ENCODE data around the gene MAML3.

The MAML3 gene

DNA sequence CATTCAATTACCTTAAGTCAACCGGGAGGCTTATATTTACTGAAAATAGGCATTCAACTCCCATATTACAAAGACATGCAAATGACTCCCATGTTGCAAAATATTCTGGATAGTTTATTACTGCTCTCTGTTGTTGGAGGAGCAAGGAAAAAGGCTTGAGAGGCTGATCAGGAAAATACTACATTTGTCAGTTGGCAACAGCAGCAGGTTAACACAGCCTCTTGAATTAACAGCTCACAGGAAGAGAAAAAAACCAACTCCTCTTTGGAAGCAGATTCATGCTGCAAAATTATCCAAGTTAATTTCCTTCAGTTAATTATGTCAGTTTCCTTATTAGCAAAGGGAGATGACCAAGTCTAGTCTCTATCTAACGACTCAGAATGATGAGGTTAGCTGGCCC lies 238.9 kb downstream of the MAML3 start:
- DNase-seq = peak; percentile 11

DNA sequence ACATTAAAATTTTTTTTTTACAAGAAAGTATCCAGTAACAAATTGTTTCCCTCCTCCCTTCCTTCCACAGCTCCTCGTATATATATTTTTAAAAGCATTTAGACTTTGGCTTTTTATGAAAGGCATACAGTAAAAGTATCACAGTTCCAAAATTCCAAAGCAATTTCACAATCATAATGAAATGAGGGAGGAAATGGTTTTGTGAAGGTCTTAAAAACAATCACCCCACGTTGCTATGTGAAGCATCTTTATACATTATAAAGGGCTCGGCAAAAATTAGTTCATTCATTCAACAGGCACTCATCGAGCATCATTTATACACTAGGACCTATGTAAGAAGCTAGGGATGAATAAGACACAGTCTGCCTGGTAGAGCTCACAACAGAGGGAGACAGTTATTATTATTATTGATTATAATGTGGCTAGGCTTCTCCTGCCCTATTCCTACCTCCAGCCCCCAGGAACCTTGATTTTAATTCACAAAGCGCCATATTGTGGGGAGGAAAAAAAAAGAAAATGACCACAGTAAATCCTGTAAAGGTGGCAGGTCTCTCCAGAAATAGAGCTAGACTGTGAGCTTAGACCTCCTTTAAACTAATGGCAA lies 239.9 kb downstream of the MAML3 start:
- no peak for DNase-seq

DNA sequence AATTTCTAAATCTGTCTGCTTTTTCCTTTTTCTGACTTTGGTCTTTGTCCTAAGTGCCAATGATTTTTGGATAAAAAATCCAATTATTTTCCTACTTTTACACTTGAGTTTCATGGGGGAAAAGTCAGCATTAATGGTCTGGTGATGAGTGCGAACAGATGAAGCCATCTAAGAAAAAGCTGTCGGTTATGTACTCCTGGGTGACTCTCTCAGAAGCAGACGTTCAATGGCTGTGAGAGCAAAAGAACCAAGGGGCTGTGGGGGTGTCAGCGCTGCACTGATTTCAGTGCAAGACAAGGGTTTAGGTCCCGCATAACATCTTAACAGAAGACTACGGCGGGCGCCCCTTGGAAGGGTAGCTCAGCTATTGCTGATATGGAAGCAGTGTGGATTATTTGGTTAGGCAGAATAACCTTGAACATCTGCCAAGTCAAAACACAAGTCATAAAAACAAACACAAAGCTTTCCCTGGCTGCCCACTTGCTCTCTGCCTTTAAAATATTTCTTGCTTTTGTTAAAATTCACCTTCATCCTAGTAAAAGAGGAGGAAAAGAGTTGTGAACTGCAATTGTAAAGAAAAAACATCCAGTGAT lies 240.5 kb downstream of the MAML3 start:
- DNase-seq = peak; percentile 6

DNA sequence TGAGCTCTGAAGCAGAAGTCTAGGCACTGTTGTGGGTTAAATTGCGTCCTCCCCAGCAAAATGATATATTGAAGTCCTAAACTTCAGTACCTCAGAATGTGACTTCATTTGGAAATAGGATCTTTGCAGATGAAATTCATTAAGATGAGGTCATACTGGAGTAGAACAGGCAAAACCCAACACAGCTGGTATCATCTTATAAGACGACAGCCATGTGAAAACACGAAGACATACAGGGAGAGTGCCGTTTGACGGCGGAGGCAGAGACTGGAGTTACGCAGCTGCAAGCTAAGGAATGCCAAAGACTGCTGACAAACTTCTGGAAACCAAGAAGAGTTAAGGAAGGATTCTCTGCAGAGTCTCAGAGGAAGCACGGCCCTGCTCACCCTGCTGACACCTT lies 241.5 kb downstream of the MAML3 start:
- no peak for DNase-seq

DNA sequence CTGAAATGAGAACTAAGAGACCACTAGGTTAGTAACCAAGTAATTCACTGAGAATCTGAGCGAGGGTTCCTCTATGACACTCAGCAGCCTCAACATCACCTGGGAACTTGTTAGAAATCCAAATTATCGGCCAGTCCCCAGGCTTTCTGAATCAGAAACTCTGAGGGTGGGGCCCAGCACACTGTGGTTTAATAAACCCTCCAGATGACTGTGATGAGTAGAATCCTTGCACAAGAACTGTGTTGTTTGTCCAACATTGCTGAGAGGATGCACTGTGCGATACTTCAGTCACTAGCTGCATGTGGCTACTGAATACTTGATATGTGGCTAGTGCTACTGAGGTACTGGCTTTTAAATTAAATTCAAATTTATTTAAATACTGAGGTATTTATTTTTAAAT lies 243.9 kb downstream of the MAML3 start:
- DNase-seq = no peak

DNA sequence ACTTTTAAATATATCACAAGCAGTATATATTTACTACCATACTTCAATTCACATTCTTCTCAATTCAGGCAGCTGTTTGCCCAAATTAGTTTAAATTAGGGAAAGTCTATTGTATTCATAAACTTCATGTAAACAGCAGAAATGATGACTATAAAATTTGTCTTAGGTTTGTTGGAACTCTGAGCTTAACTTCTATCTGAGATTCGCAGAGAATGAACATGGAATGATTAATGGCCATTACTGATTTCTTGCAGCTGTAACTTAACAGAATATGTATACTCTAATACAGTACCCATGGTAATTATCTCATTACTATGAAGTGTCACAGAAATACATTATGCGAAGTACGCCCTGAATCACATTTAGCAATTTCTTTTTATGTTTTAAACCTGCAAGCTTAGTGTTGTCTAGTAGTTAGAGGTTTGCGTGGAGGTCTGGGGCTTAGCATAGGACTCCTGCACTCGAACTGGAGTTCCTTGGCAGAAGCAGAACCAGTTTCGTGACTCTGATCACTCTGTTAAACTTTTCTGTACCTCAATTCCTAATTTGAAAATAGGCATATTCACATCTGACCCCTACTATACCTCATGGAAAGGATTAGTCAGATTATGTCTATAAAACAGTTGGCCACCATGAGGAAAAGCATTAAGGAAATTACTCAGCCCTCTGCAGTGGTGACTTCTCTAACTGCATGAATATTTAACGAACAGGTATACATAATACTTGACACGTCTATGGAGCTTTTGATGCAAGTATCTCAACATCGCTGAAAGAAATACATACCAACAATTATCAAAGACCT lies 245.1 kb downstream of the MAML3 start:
- DNase-seq = no peak

DNA sequence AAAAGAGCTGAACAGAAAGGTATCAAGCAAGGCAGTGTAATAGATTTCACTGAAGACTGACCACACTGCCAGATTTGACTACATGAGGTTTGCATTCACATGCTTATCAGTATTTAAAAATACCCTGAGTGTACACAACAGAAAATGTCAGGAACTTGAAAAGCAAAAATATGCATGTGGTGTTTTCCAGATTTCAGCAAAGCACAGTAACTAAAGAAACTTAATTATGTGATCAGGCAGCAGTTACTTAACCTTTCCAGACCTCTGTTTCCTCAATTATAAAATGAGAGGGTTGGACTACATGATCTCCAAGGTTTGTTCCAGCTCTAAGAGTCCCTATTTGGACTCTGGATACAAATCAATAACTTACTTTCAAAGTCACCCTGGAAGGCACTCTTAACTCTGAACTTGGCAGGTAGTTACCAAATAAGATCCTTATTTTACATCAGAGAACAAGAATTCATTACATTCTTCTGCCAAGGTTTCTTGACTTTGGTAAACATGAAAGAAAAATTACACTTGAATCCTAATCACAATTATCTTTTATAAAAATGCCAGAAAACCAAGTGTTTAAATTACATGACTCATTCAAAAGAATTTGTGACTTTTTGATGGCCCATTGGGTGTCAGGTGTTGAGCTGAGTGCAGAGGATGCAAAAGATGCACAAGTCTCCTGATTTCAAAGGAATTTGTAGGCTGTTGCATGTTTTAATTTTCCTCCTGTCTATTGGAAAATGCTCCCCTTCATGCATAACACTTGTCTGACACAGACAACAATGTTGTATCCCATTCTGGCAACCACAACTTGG lies 246.8 kb downstream of the MAML3 start:
- DNase-seq = no peak

DNA sequence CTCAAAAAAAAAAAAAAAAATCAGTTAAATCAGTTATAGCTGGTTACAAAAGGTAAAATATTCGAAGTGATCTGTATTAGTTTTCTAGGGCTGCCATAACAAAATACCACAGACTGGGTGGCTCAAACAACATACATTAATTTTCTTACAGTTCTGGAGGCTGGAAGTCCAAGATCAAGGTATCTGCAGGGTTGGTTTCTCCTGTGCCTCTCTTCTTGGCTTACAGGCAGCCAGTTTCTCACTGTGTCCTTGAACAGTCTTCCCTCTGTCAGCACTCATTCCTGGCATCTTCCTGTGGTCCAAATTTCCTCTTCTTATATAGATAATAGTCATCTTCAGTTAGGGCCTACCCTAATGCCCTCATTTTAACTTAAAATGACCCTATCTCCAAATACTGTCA lies 248.5 kb downstream of the MAML3 start:
- no peak for DNase-seq

DNA sequence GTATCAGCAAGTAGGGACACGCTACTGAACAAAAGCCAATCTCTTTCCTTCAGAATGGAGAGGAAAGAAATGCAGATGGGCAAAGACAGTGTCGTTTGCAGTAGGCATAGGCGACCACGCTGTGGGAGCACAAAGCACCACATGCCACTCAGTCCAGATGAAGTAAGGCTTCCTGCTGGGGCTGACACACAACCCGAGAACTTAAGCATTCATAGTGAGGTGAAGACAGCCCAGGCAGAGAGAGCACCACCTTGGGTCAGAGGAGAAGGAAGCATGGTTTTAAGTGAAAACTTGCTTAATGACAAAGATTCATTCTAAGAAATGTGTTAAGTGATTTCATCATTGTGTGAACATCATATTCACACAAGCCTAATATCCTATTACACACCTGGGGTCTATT lies 249.6 kb downstream of the MAML3 start:
- DNase-seq = no peak

DNA sequence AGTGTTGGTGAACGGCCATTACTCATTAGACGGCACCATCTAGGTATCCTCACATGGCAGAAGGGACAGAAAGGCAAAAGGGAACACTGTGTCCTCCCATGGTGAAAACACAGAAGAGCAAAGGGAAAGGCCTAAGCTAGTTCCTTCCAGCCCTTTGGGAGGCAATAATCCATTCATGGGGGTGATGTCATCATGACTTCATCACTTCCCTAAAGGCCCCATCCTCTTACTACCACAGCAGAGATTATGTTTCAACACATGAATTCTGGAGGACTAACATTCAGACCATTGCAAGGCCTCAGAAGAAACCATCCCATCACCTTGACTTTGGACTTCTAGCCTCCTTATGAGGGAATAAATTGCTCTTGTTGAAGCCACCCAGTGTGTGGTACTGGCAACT lies 250.1 kb downstream of the MAML3 start:
- no peak for DNase-seq

DNA sequence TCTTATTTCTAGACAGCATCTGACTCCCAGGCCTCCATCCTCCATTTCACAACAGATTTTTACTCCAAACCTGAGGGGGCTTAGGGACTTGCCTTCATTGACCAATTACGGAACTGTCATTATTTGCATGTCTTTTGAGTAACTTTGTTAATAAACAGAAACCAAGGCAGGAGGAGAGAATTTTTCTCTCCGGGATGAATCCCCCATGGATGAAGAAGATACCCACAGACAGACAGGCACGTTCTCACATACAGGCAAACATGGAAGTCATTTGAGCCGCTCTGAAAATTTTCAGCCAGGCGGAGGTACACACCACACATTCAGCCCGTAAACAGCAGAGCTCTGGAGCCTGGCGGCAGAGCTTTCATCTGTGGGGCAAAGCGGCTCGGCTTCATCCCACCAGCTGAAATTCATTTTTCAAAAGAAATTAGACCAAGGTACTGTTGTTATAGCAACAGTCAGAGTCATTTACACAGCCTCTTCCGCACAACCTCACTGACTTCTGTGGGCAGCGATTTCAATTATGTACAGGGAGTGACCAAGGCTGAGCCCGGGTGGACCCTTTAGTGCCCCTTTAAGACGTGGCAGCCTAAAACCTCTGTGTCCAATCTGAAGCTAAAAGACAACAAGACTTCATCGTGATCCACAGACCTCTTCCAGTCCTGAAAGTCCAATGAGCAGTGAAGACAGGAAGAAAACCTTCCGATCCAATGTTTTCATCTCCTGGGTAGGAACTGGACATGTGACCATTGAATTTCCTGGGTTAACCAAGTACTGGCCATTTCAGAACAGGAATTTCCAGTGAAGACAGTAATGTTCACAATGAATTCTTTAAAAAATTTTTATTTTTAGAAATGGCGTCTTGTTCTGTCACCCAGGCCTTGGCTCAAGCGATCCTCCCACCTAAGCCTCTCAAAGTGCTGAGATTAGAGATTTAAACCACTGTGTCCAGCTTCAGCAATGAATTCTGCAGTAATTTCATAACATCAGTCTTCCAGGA lies 251.4 kb downstream of the MAML3 start:
- DNase-seq = no peak

DNA sequence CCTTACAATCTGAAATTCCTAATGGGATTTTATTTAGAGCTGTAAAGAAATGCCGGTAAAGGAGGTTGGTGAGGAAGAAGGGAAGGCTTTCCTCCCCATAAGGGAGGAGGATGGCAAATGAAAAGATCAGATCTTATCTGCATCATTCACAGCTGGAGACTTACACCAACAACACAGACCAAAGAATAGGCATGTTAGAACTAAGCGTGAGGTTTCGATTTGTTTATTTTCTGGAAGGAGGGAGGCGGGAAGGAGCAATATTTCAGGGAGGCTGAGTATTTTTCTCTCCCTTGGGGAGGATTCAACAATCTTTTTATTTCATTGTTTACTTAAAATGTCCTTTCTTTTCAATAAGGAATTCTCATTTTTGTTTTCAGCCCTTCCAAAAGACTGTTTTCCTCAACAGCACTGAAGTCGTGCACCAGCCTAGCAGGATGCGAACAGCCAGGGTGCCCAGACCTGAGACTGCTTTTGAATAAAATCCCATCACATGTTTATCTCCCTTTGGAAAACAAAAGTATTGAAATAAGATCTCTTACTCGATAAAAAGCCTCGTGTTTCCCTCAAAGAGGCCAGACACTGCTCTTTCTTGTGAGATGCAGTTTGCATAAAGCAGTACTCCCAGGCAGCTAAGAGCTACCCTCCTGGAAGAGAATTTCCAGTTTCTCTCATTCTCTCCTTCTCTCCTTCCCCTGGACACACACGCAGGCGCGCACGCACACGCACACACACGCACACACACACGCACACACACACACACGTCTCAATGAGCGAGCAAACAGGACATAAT lies 252.3 kb downstream of the MAML3 start:
- DNase-seq = peak; percentile 73

DNA sequence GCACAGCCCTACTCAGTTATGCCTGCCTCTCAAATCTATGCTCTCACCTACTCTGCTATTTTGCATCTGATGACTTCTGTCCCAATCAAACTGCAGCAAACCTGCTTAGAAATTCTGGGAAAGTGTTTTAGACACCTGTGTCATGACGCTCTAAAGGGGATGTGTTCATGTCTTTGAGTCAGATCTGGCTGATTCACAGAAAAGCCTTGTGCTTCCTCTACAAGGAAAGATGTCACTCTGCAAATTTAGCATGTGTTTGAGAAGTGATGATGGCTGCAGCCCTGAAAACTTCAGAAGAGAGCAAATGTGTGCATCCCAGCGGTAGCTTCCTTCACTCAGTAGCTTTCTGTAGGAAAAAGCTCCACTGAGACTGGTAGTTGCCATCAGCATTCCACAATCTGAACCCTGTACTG lies 253.0 kb downstream of the MAML3 start:
- DNase-seq = no peak

DNA sequence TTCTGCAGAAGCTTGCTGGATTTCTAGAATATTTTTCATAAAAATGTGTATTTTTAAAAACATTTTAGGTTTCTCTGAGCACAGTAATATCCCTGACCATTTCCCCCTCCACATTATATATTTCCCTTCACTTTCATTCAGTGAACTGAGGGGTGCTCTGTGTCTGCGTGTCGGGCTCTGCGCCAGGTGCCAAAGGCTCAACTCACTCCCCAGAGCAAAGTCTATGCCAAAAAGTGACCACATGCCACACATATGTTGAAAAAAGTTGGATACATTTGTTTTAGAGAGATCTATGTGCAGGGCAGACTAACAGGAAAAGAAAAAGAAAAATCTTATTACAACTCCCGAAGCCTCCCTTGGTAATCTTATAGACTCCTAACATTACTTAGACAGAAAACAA lies 254.6 kb downstream of the MAML3 start:
- DNase-seq = no peak

DNA sequence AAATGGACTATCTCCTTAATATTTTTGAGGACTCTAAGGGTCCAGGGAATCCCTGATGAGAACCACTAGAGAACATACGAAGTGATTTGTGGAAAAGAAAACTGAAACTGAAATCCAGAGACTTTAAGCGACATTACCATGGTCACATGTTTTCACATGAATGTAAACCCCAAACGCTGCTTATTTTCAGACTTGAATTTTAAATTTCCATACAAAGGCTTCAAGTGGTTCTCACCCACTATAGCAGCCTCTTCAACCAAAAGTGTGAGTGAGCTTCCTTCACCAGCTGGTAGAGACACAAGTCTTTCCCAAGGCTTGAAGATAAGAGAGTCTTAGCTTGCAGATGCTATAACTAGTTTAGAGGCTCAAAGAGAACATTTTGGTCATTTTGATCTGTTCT lies 255.7 kb downstream of the MAML3 start:
- no peak for DNase-seq

DNA sequence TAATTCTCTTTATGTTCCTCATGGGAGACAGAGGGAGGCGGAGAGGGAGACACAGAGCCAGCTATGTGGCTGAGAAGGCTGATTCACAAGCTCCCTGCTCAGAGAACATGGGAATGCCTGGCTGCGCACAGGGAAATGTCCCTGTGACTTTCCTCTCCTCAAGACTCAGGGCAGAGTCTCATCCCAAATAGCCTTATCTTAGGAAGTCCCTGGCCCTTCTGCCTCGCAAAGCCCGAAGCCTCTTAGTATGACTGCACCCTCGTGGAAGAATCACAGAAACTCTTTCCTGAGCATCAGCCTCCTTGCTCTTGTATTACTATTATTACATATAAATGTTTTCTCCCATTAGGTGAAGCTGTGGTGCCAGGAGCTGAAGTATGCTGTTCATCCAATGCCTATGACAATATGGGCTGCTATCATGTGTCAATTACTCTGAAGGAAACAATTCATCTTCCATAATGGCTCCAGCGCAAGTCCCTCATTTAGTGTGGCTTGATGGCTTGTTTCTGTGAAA lies 257.8 kb downstream of the MAML3 start:
- DNase-seq = peak; percentile 12

DNA sequence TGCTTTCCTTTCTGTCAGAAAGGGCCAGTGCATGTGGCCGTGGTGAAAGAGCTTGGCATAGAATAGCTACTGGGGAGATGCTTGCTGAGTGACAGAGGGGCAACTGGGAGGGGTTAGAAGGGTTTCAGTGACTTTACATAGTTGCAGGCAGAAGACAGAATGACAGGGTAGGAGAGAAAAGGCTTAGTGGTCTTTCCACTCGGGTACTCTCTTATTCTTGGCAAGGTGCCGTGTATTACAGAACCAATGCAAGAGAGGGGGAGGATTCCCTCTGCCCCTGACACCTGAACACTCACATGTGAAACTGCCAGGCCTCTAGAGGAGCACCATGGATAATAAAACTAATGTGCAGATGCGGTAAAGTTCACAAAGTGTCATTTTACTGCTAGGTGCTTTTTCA lies 260.2 kb downstream of the MAML3 start:
- DNase-seq = no peak

DNA sequence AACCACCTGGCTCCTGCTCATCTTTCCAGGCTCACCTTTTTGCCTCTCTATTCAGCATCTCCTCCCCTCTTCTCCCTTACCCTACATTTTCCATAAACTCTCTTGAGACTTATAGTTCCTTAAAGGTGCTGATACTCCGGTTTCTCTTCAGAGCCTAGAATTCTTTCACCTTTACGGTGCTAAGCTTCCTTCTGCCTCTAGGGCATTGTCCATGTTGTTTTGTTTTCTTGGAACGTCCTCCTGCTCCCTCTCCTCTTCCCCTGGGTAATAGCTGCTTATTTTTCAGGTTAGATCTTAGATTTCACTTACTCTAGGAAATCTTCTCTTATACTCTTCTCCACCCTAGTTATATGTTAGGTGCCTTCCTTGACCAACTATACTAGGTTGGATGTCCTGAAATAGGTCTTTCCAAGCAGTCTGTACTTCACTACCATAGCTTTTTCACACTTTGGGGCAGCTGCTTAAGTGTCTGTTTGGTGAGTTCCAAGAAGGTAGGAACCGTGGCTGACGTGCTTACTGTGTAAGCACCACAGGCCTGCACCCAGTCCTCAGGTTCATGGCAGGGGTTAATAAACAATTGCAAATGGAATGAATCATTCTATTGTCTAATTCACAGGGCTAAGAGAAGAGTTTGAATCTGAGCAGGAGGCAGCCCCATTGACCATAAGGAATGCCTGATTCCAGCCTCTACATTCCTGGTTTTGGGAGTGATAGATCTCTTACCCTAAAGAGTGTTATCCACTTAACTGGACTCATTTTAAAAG lies 260.8 kb downstream of the MAML3 start:
- peak; percentile 17 for DNase-seq

DNA sequence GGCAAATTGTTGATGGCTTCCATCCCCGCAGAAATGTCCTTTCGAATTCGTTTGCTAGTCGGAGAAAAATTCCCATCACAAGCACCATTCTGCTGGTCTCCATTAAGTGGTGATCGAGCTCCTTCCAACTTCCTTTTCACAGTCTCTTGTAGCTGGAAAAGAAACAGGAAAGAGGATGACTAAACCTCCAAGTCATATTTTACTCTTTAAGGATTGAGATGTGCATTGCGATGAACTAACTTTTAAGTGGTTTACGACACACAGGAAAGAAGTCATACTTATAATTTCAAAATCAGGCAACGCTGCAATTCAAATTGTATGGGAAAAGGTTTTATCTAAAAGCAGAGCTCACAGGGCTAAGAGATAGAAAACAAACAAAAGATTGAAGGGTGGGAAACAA lies 263.2 kb downstream of the MAML3 start:
- DNase-seq = no peak

DNA sequence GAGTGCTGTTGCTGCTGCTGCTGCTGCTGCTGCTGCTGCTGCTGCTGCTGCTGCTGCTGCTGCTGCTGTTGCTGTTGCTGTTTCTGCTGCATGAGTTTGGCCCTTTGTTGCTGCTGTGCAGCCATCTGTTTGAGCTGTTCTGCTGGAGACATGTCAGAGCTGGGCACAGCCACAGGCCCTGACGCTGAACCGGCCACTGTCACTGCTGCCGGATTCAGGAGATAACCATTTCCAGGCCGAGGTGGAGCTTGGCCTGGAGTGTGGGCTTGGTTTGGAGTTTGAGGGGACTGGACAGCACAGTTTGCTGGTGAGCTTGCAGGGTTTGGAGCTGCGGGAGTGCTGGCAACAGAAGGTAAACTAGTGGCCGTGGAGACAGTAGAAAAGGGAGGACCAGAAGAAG lies 264.1 kb downstream of the MAML3 start:
- no peak for DNase-seq

Data from NCI-H2171 treated with DMSO at 0.1 percent for 48 hours (cell line).